T47D (cell line): ENCODE measurements around the gene TUBA4A.
A peak's percentile ranks its signal among the peaks of the same experiment; 100 is the strongest.

Source experiments
- DNase-seq, 2 experiments: peaks; one replicate each; pipeline versions ENCODE4 v3.0.0 to v3.0.0-alpha.2; 2011 to 2012; ENCODE audit warnings: low read depth in 1 of 2, low spot score in 1 of 2
- JUND ChIP-seq: IDR thresholded peaks from 2 replicates; pipeline ENCODE4 v1.6.1; 2012; ENCODE audit warnings: low read depth
- in situ Hi-C: cut with HindIII; loops from 2 replicates; pipeline ENCODE4 v1.10.0; 2016; ENCODE audit warnings: low sequenced_read_pairs, low pct_unique_long_range_greater_than_20kb

TUBA4A gene

GRCh38 chr2:219252084-219252483 is 1.6 kb downstream of the TUBA4A start:
- DNase-seq: no peak
- in situ Hi-C loops: no loop called here
- TF ChIP-seq JUND: no peak

DNA sequence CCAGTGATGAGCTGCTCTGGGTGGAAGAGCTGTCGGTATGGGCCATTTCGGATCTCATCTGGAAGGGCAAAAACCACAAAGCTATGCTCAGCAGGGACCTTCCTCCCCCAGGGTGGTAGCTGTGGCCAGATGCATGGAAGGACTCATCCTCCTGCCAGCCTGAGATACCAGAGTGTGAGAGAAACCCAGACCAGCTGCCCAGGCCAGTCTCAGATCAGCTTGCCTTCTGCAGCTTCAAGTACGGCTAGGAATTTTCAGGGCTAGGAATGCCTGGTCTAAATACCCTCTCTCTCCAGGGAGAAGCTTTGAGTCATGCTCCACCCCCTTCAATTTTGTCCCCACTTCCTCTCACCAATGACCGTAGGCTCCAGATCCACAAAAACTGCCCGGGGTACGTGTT is 2.1 kb downstream of the TUBA4A start:
- no peak for TF ChIP-seq JUND
- DNase-seq: no peak
- in situ Hi-C loops: no loop called here

- TF ChIP-seq JUND: no peak
- DNase-seq: no peak
- in situ Hi-C loops: no loop called here
Observed at GRCh38 chr2:219250049-219250781, 3.5 kb downstream of the TUBA4A start.

DNA sequence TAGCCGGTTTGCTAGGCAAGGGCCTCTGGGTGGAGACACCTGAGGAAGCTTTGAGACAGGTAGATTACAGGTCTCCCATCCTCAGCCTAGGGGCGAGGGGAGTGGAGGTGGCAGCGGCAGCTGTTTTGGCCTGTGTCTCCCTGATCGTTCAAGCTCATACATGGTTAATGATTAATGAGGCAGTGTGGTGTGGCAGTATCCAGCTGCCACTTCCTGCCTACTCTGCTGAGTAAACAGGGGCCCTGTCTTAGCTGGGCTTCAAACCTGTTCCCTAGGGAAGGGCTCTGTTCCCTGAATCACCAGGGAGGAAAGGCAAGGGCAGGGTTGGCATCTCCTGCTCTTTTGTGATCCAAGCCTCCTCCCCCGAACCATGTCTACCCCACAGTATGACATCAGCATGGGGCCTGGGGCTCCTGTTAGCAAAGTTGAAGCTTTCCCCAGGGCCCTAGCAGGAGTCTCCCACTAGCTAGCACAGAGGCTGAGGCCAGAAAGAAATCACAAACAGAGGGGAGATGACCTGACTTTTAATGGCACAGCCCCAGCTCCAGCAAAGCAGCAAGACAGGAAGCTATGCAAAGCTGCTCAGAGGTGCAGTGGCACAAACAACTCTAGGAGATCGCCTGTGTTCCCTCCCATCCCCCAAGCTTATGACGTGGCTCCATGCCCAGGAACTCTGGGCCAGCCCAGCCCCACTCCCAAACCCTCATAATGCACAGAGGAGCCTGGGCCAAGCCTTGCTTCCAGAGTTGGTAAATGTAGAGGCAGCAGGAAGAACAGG is 4.3 kb downstream of the TUBA4A start:
- TF ChIP-seq JUND: no peak
- peak in 1 of 2 experiments; percentile 64 for DNase-seq
- in situ Hi-C loops: no loop called here

DNA sequence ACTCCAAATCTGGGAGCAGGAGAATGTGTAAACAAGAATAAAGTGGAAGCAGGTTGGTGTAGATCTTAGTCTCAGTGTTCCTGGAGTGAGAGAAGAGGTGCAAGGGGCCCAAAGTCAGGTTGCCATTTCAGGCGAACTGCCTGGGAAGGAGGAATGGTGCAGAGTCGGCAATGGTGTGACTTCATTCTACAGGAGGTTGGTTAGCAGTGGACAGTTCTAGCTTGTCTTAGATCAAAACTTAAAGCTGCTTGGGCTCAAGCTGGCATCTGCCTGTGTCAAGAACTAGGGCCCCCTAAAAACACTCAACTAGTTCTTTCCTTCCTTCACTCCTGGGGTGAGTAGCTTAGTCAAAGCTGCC is 4.9 kb downstream of the TUBA4A start:
- no peak for TF ChIP-seq JUND
- in situ Hi-C loops: no loop called here
- DNase-seq: no peak

- in situ Hi-C loops: no loop called here
- no peak for TF ChIP-seq JUND
- DNase-seq: no peak
Observed at GRCh38 chr2:219247678-219248642, 5.8 kb downstream of the TUBA4A start.

GRCh38 chr2:219246559-219246958 is 7.2 kb downstream of the TUBA4A start:
- no peak for TF ChIP-seq JUND
- DNase-seq: no peak
- in situ Hi-C loops: no loop called here

DNA sequence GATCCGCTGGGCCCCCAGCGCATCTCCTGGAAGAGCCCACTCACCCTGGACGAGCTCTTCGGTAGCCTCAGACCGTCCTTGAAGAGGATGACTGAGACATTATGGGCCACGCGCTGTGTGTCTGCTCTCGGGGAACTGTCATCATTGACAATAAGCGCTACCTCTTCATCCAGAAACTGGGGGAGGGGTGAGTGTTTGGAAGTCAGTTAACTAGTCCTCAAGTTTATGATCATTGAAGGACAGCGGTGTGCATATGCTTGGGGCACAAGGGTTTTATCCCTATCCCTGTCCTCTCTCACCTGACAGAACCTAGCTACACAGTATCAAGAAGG is 7.9 kb downstream of the TUBA4A start:
- TF ChIP-seq JUND: no peak
- DNase-seq: no peak
- in situ Hi-C loops: no loop called here

GRCh38 chr2:219245148-219245898 is 8.4 kb downstream of the TUBA4A start, which contains the start of the genes GLB1L and STK16:
Gene GLB1L, minus strand, starts transcription at chr2:219245444. Its CDS starts 1,871 bp downstream, at chr2:219243573.
Gene STK16, plus strand, starts transcription at chr2:219245479. Its CDS starts 521 bp downstream, at chr2:219246000.
- in situ Hi-C loops: no loop called here
- TF ChIP-seq JUND: no peak
- peak; percentile 86 to 91 for DNase-seq

DNA sequence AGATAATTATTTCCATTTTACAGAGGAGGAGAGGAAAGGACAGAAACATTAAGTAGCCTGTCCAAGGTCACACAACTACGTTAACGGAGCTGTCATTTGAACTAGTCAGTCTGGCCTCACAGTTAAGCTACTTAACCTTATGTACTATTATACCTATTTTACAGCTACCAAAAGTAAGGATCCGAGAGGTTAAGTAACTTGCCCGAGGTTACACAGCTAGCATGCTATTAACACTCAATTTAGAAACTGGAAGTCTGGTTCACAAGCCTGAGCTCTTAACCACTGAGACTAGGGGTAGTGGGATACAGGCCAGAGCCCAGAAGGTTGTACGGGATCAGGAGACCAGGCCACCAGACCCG is 8.9 kb downstream of the TUBA4A start:
- in situ Hi-C loops: no loop called here
- no peak for DNase-seq
- TF ChIP-seq JUND: no peak

- in situ Hi-C loops: no loop called here
- no peak for TF ChIP-seq JUND
- no peak for DNase-seq
Observed at GRCh38 chr2:219243291-219243761, 10.4 kb downstream of the TUBA4A start.

DNA sequence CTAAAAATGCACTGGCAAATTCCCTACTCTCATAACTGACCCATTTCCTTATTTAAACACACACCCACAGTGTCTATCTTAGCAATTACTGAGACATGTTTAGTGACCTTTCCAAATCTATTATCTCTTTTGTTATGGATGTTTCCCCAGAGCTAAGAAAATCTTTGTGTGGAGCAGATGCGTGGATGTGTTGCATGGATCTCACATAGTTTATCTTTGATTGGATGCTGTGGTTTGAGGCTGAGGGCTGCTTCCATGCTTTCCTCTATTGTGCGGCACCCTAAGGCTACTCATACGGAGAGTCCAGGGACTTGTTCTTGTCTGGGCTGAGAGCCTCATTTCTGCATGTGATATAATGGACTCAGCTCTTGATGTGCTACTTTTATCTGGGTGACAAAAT is 19.4 kb downstream of the TUBA4A start:
- TF ChIP-seq JUND: no peak
- DNase-seq: no peak
- in situ Hi-C loops: no loop called here
